ENCODE results near the gene IGSF22. TPM values are rescaled to one million over a fixed set of nuclear protein-coding genes. Genes with fewer than 3 reads are reported as not detected.
"Not testable (repeated sequence)": the region's sequence is repeated elsewhere in the genome, so short reads cannot be mapped to it uniquely, and the experiment has no call there.

The IGSF22 gene
- total and polyA plus RNA-seq, 4 donors, result 0.20 to 4.5 (median 2.4) TPM

GRCh38 chr11:18677560-18677959, 48.4 kb downstream of the IGSF22 start:
- no peaks in the 10 kb centered on the region for H3K4me1 ChIP-seq (ENCODE audit: control insufficient read depth, insufficient read depth, low read length)
- H3K4me3 ChIP-seq (ENCODE audit: low read depth, low read length), result no peak overlapping the region
- DNase-seq (ENCODE audit: low read depth in 4 of 6, low spot score in 6 of 6), result no peak
- no peaks in the 10 kb centered on the region for H3K36me3 ChIP-seq (ENCODE audit: control insufficient read depth, insufficient read depth, low read length)
- H3K27ac ChIP-seq (ENCODE audit: low read depth, low read length), result no peak overlapping the region
- no peaks in the 10 kb centered on the region for H3K27me3 ChIP-seq (ENCODE audit: control insufficient read depth, insufficient read depth, low read length)
- no peaks in the 10 kb centered on the region for H3K9me3 ChIP-seq (ENCODE audit: control insufficient read depth, insufficient read depth, low read length)
- 100% methylated on average over 1 of the region's 3 CpGs for WGBS (ENCODE audit: insufficient coverage)

DNA sequence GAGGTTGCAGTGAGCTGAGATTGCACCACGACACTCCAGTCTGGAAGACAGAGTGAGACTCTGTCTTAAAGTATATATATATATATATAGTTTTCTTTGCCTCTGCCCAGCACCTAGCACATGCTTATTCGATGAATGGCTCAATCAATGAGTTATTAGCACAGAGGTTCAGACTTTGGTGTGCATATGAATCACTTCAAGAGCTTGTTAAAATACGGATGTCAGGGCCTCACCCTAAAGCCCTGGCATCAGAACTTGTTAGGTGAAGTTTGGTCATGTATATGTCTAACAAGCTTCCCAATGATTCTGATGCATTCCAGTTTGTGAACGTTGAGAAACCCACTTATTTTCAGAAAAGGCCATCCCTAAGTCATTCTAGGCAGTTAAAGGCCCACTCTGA, 49.2 kb downstream of the IGSF22 start:
- Histone ChIP-seq H3K4me3 (ENCODE audit: low read depth, low read length) (no peak overlapping the region), H3K36me3 (ENCODE audit: control insufficient read depth, insufficient read depth, low read length) (no peaks in the 10 kb centered on the region), H3K27ac (ENCODE audit: low read depth, low read length) (no peak overlapping the region), H3K27me3 (ENCODE audit: control insufficient read depth, insufficient read depth, low read length) (no peaks in the 10 kb centered on the region), H3K9me3 (ENCODE audit: control insufficient read depth, insufficient read depth, low read length) (no peaks in the 10 kb centered on the region), H3K4me1 (ENCODE audit: control insufficient read depth, insufficient read depth, low read length) (no peaks in the 10 kb centered on the region)
- WGBS (ENCODE audit: insufficient coverage), result 100% methylated on average over 2 of the region's 4 CpGs
- DNase-seq (ENCODE audit: low read depth in 4 of 6, low spot score in 6 of 6), result no peak

DNA sequence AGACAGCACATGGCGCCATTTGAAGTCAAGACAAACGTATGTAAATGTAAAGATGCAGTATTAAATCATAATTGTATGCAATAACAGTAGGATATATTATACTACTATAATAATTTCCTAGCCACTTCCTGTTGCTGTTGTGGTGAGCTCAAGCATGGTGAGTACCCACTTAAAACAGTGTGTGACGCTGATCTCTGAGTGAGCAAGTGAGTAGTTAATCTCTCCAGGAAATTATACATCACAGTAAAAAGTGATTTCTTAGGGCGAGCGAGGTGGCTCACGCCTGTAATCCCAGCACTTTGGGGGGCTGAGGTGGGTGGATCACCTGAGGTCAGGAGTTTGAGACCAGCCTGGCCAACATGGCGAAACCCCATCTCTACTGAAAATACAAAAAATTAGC, 53.8 kb downstream of the IGSF22 start:
- not testable (repeated sequence) for H3K27me3 ChIP-seq (ENCODE audit: control insufficient read depth, insufficient read depth, low read length); H3K4me1 ChIP-seq (ENCODE audit: control insufficient read depth, insufficient read depth, low read length); DNase-seq (ENCODE audit: low read depth in 4 of 6, low spot score in 6 of 6); H3K27ac ChIP-seq (ENCODE audit: low read depth, low read length); H3K9me3 ChIP-seq (ENCODE audit: control insufficient read depth, insufficient read depth, low read length); H3K4me3 ChIP-seq (ENCODE audit: low read depth, low read length); H3K36me3 ChIP-seq (ENCODE audit: control insufficient read depth, insufficient read depth, low read length)
- WGBS (ENCODE audit: insufficient coverage), result no CpG with 5 or more reads among the region's 7 CpGs

- no peaks in the 10 kb centered on the region for H3K4me1 ChIP-seq (ENCODE audit: control insufficient read depth, insufficient read depth, low read length)
- no peak overlapping the region for H3K4me3 ChIP-seq (ENCODE audit: low read depth, low read length)
Measured at GRCh38 chr11:18671246-18671645, 54.7 kb downstream of the IGSF22 start.

GRCh38 chr11:18669711-18670110, 56.3 kb downstream of the IGSF22 start:
- Histone ChIP-seq H3K27ac (ENCODE audit: low read depth, low read length) (no peak overlapping the region), H3K27me3 (ENCODE audit: control insufficient read depth, insufficient read depth, low read length) (no peaks in the 10 kb centered on the region), H3K4me3 (ENCODE audit: low read depth, low read length) (no peak overlapping the region), H3K36me3 (ENCODE audit: control insufficient read depth, insufficient read depth, low read length) (no peaks in the 10 kb centered on the region), H3K9me3 (ENCODE audit: control insufficient read depth, insufficient read depth, low read length) (no peaks in the 10 kb centered on the region), H3K4me1 (ENCODE audit: control insufficient read depth, insufficient read depth, low read length) (no peaks in the 10 kb centered on the region)
- no peak for DNase-seq (ENCODE audit: low read depth in 4 of 6, low spot score in 6 of 6)
- 75% methylated on average over 2 of the region's 4 CpGs for whole genome bisulfite sequencing (ENCODE audit: insufficient coverage)

More at GRCh38 chr11:18671246-18671645, 54.7 kb downstream of the IGSF22 start:
- Histone ChIP-seq H3K36me3 (ENCODE audit: control insufficient read depth, insufficient read depth, low read length) (no peaks in the 10 kb centered on the region), H3K27me3 (ENCODE audit: control insufficient read depth, insufficient read depth, low read length) (no peaks in the 10 kb centered on the region), H3K9me3 (ENCODE audit: control insufficient read depth, insufficient read depth, low read length) (no peaks in the 10 kb centered on the region), H3K27ac (ENCODE audit: low read depth, low read length) (no peak overlapping the region)
- no peak for DNase-seq (ENCODE audit: low read depth in 4 of 6, low spot score in 6 of 6)
- WGBS (ENCODE audit: insufficient coverage), result 100% methylated on average over 1 of the region's 2 CpGs

- Histone ChIP-seq H3K36me3 (ENCODE audit: control insufficient read depth, insufficient read depth, low read length) (no peaks in the 10 kb centered on the region), H3K27me3 (ENCODE audit: control insufficient read depth, insufficient read depth, low read length) (no peaks in the 10 kb centered on the region), H3K4me3 (ENCODE audit: low read depth, low read length) (no peak overlapping the region), H3K27ac (ENCODE audit: low read depth, low read length) (no peak overlapping the region), H3K4me1 (ENCODE audit: control insufficient read depth, insufficient read depth, low read length) (no peaks in the 10 kb centered on the region), H3K9me3 (ENCODE audit: control insufficient read depth, insufficient read depth, low read length) (no peaks in the 10 kb centered on the region)
- 91% methylated on average over 2 of the region's 2 CpGs for WGBS (ENCODE audit: insufficient coverage)
- no peak for DNase-seq (ENCODE audit: low read depth in 4 of 6, low spot score in 6 of 6)
Measured at GRCh38 chr11:18669219-18669596, 56.8 kb downstream of the IGSF22 start.

DNA sequence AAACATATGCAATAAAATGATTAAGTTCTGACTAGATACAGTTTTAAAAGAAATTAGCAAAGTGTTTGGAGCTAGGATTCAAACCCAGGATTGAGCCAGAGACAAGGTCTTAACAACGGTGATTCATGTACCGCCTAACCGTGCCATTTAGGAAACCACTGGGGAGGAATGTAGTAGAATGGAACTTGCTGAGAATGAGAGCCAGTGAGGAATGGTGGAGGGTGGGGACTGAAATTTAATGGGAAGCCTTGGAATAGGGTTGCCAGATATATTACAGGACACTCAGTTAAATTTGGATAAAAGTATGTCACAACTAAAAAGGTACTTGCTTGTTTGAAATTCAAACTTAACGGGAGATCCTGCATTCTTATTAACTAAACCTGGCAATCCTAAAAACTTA, 57.9 kb downstream of the IGSF22 start:
- H3K36me3 ChIP-seq (ENCODE audit: control insufficient read depth, insufficient read depth, low read length), result no peaks in the 10 kb centered on the region
- no peak for DNase-seq (ENCODE audit: low read depth in 4 of 6, low spot score in 6 of 6)
- H3K9me3 ChIP-seq (ENCODE audit: control insufficient read depth, insufficient read depth, low read length), result no peaks in the 10 kb centered on the region
- H3K4me3 ChIP-seq (ENCODE audit: low read depth, low read length), result no peak overlapping the region
- no peak overlapping the region for H3K27ac ChIP-seq (ENCODE audit: low read depth, low read length)
- H3K4me1 ChIP-seq (ENCODE audit: control insufficient read depth, insufficient read depth, low read length), result no peaks in the 10 kb centered on the region
- 88% methylated on average over 4 of the region's 4 CpGs for WGBS (ENCODE audit: insufficient coverage)
- H3K27me3 ChIP-seq (ENCODE audit: control insufficient read depth, insufficient read depth, low read length), result no peaks in the 10 kb centered on the region

DNA sequence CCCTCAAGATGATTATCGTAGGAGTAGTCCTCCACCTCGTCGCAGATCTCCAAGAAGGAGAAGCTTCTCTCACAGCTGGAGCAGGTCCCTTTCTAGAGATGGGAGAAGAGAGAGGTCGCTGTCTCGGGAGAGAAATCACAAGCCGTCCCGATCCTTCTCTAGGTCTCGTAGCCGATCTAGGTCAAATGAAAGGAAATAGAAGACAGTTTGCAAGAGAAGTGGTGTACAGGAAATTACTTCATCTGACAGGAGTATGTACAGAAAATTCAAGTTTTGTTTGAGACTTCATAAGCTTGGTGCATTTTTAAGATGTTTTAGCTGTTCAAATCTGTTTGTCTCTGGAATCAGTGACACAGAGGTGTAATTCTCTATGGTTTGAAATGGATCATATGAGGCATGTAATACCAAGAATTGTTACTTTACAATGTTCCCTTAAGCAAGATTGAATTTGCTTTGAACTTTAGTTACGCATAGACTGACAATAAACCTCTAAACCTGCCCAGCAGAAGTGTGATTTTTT, 60.6 kb downstream of the IGSF22 start:
- not testable (repeated sequence) for H3K27me3 ChIP-seq (ENCODE audit: control insufficient read depth, insufficient read depth, low read length); H3K9me3 ChIP-seq (ENCODE audit: control insufficient read depth, insufficient read depth, low read length); DNase-seq (ENCODE audit: low read depth in 4 of 6, low spot score in 6 of 6); H3K36me3 ChIP-seq (ENCODE audit: control insufficient read depth, insufficient read depth, low read length); H3K4me1 ChIP-seq (ENCODE audit: control insufficient read depth, insufficient read depth, low read length); H3K27ac ChIP-seq (ENCODE audit: low read depth, low read length); H3K4me3 ChIP-seq (ENCODE audit: low read depth, low read length)
- no CpG with 5 or more reads among the region's 10 CpGs for WGBS (ENCODE audit: insufficient coverage)

GRCh38 chr11:18657673-18658072, 68.3 kb downstream of the IGSF22 start:
- no peaks in the 10 kb centered on the region for H3K9me3 ChIP-seq (ENCODE audit: control insufficient read depth, insufficient read depth, low read length)
- H3K4me1 ChIP-seq (ENCODE audit: control insufficient read depth, insufficient read depth, low read length), result no peaks in the 10 kb centered on the region
- no peaks in the 10 kb centered on the region for H3K27me3 ChIP-seq (ENCODE audit: control insufficient read depth, insufficient read depth, low read length)
- no peak overlapping the region for H3K27ac ChIP-seq (ENCODE audit: low read depth, low read length)
- no peak for DNase-seq (ENCODE audit: low read depth in 4 of 6, low spot score in 6 of 6)
- WGBS (ENCODE audit: insufficient coverage), result 90% methylated on average over 2 of the region's 5 CpGs
- H3K4me3 ChIP-seq (ENCODE audit: low read depth, low read length), result no peak overlapping the region
- H3K36me3 ChIP-seq (ENCODE audit: control insufficient read depth, insufficient read depth, low read length), result no peaks in the 10 kb centered on the region
